H7 (cell line): Measurements from ENCODE around the gene SLC39A11. TPM values are rescaled to one million over a fixed set of nuclear protein-coding genes. Genes with fewer than 3 reads are reported as not detected.
A peak's percentile ranks its signal among the peaks of the same experiment; 100 is the strongest.
"Not testable (repeated sequence)": the region's sequence is repeated elsewhere in the genome, so short reads cannot be mapped to it uniquely, and the experiment has no call there.

ENCODE experiments used
- DNase-seq: peaks from one replicate; pipeline ENCODE4 v3.0.0; 2012
- H3K27me3 ChIP-seq: 2 replicates; pipeline ENCODE4 v1.6.0; 2011; ENCODE audit warnings: mild to moderate bottlenecking, low read length; ENCODE audit not compliant: control insufficient read depth, insufficient read depth
- H3K36me3 ChIP-seq: replicated peaks from 2 replicates; pipeline ENCODE4 v1.5.1; 2011; ENCODE audit warnings: low read length; ENCODE audit not compliant: control insufficient read depth, insufficient read depth
- H3K4me3 ChIP-seq: 2 replicates; pipeline ENCODE4 v1.5.1; 2011; ENCODE audit warnings: low read depth, mild to moderate bottlenecking, control low read depth, low read length, moderate library complexity; ENCODE audit not compliant: insufficient read depth
- total RNA-seq: library from RNA; depleted of rRNA; stranded (reverse); fragments of >200 nt; shearing (Covaris generic); gene quantifications from 2 replicates; pipeline ENCODE4 v1.2.3, GENCODE V29; 2014

SLC39A11 gene
- total RNA-seq, 1 experiment from 2014 or later, result 6.8 TPM

- no peak for DNase-seq
- Histone ChIP-seq H3K36me3 (no peaks in the 10 kb centered on the region), H3K4me3 (no peak overlapping the region), H3K27me3 (no peaks in the 10 kb centered on the region)
These were observed 314.0 kb downstream of the SLC39A11 start for GRCh38 chr17:72778169-72779151.

- H3K27me3 ChIP-seq, result no peaks in the 10 kb centered on the region
- DNase-seq, result no peak
- no peak overlapping the region for H3K4me3 ChIP-seq
- no peaks in the 10 kb centered on the region for H3K36me3 ChIP-seq
These were observed 316.6 kb downstream of the SLC39A11 start for GRCh38 chr17:72775919-72776318.

- DNase-seq, result no peak
- H3K4me3 ChIP-seq, result no peak overlapping the region
- no peaks in the 10 kb centered on the region for H3K36me3 ChIP-seq
- no peaks in the 10 kb centered on the region for H3K27me3 ChIP-seq
These were observed 317.3 kb downstream of the SLC39A11 start for GRCh38 chr17:72775237-72775636.

GRCh38 chr17:72774236-72774635, 318.3 kb downstream of the SLC39A11 start:
- no peak for DNase-seq
- H3K4me3 ChIP-seq, result no peak overlapping the region
- no peaks in the 10 kb centered on the region for H3K36me3 ChIP-seq
- no peaks in the 10 kb centered on the region for H3K27me3 ChIP-seq

GRCh38 chr17:72773225-72773624, 319.3 kb downstream of the SLC39A11 start:
- not testable (repeated sequence) for DNase-seq

DNA sequence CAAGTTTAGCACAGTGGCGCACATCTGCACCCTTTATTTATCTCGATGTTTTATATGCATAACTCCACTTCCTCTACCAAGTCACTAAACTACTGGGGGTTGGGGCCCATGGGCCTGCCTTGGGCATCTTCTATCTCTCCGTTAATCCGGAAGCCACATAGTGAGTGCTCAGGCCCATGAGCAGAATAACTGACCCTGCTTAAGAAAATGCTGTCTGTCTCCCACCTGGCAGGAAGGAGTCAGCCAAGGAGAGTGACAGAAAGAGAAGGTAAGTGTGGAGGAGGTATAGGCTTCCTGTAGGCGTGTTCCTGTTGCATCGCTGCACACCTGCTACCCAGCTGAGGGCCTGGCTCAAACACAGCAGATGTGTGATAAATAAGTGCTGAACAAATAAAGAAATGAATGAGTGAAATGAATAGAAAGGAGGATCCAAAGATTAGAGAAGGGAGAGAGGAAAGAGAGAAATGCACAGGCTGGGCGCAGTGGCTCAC, 320.1 kb downstream of the SLC39A11 start:
- no peak for DNase-seq
- Histone ChIP-seq H3K4me3 (no peak overlapping the region), H3K36me3 (no peaks in the 10 kb centered on the region), H3K27me3 (no peaks in the 10 kb centered on the region)

More at GRCh38 chr17:72773225-72773624, 319.3 kb downstream of the SLC39A11 start:
- not testable (repeated sequence) for H3K36me3 ChIP-seq, H3K27me3 ChIP-seq, H3K4me3 ChIP-seq

- H3K36me3 ChIP-seq, result no peaks in the 10 kb centered on the region
- H3K27me3 ChIP-seq, result no peaks in the 10 kb centered on the region
- peak; percentile 55 for DNase-seq
- no peak overlapping the region for H3K4me3 ChIP-seq
These were observed 320.8 kb downstream of the SLC39A11 start for GRCh38 chr17:72771734-72772133.

DNA sequence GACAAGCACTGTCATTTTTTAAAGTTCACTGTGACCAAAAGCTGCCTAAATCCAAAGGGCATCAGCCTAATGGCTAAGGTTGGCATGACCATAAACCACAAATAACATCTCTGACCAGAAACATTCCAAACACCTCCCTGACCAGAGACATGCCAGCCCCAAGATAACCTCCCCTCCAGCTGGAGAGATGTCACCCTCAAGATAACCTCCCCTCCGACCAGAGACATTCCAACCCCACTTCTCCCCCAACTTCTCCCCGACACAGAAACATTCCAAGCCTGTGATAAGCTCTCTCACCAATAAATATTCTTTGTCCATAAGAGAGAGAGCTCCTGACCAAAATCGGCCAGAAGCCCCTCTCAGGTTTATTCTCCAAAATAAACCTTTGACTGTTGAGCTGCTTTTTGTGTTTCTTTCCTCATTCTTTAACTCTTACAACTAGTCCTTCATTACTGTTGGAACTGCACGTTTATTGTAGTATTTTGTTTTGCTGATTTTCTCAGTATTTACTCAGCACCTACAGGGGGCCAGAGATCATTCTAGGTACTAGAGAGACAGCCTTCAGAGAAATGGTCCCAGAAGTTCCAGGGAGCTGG, 325.6 kb downstream of the SLC39A11 start:
- Histone ChIP-seq H3K4me3 (no peak overlapping the region), H3K36me3 (no peaks in the 10 kb centered on the region)
- DNase-seq, result no peak

GRCh38 chr17:72765368-72766153, 326.9 kb downstream of the SLC39A11 start:
- H3K36me3 ChIP-seq, result no peaks in the 10 kb centered on the region
- peaks cover 31% of the 10 kb centered on the region for H3K27me3 ChIP-seq
- H3K4me3 ChIP-seq, result no peak overlapping the region
- no peak for DNase-seq

More for the DNA sequence above, 325.6 kb downstream of the SLC39A11 start:
- peaks cover 24% of the 10 kb centered on the region for H3K27me3 ChIP-seq

DNA sequence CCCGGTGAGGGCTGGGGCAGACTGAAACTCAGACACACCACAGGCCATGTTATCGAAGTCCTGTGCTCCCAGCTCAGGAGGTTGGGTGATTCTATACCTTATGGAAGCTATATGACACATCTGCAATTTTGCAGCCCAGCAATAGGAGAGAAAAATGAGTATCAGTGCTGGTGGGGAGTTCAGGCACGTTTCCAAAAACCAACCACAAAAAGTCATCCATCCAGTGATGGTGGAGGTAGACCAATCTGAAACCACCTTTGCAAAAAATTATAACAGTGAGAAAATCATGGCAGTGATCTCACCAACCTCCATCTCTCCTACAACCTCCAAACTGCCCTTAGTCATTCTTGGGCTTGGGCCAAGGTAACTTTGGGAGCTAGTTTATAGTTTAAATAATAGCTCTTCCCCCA, 327.9 kb downstream of the SLC39A11 start:
- H3K4me3 ChIP-seq, result no peak overlapping the region
- no peaks in the 10 kb centered on the region for H3K36me3 ChIP-seq
- H3K27me3 ChIP-seq, result peaks cover 32% of the 10 kb centered on the region
- DNase-seq, result no peak

- Histone ChIP-seq H3K27me3 (peaks cover 32% of the 10 kb centered on the region), H3K36me3 (no peaks in the 10 kb centered on the region), H3K4me3 (no peak overlapping the region)
- DNase-seq, result peak; percentile 30
These were observed 328.5 kb downstream of the SLC39A11 start for GRCh38 chr17:72763981-72764380.

GRCh38 chr17:72761893-72762575, 330.5 kb downstream of the SLC39A11 start:
- not testable (repeated sequence) for H3K36me3 ChIP-seq, DNase-seq, H3K4me3 ChIP-seq
- H3K27me3 ChIP-seq, result peaks cover 32% of the 10 kb centered on the region

DNA sequence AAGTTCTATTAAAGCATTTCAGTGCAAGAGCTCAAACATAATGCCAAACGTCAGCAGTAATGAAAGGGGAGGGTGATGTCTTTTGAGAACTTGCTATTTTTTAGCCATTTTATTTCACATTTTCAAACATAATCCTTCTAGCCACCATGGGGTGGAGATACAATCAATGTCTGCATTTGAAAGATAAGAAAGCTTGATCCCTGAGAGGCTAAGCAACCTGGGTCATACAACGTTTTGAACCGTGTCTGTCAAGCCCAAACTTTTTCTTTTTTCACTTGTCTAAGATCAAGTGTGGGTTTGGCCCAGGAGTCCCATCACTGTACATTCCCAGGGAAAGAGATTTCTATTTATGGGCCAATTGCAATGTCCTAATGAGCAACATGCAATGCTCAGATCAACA, 331.1 kb downstream of the SLC39A11 start:
- DNase-seq, result no peak
- Histone ChIP-seq H3K4me3 (no peak overlapping the region), H3K27me3 (peaks cover 32% of the 10 kb centered on the region), H3K36me3 (no peaks in the 10 kb centered on the region)

DNA sequence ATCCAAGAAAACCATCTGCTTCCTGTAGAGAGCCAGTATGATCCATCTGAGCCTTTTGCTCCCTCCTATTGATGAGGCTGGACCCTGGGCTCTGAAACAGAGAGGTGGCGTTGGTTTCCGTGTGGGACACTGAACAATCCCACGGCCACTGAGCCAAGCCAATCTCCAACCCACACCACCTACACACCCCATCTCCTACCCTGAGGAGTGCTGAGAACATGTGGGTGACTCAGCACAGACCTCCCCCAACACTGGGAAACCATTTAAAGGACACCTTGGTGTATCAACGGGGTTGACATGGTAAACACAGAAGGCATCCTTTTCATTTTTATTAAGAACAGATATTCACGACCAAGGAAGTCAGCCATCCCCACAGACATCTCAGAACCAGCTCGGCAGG, 332.1 kb downstream of the SLC39A11 start:
- Histone ChIP-seq H3K27me3 (peaks cover 32% of the 10 kb centered on the region), H3K4me3 (no peak overlapping the region), H3K36me3 (no peaks in the 10 kb centered on the region)
- no peak for DNase-seq
